Effector memory CD4-positive, alpha-beta T cell (primary cell): ENCODE data around the gene P2RX1.

Experiments
- DNase-seq, 3 donors: peaks; one replicate each; pipeline ENCODE4 v3.0.0-alpha.2; 2020
- H3K27ac ChIP-seq: 2 replicates; pipeline ENCODE4 v1.7.0; 2013; ENCODE audit warnings: mild to moderate bottlenecking, low read length, moderate library complexity; ENCODE audit not compliant: insufficient read depth, poor library complexity, severe bottlenecking
- H3K27me3 ChIP-seq: replicated peaks from 2 replicates; pipeline ENCODE4 v1.7.0; 2013; ENCODE audit warnings: mild to moderate bottlenecking, low read length; ENCODE audit not compliant: insufficient read depth, control insufficient read depth, poor library complexity, severe bottlenecking
- H3K36me3 ChIP-seq: 2 replicates; pipeline ENCODE4 v1.7.0; 2013; ENCODE audit warnings: mild to moderate bottlenecking, low read length, moderate library complexity; ENCODE audit not compliant: control insufficient read depth, insufficient read depth
- H3K4me1 ChIP-seq: 2 replicates; pipeline ENCODE4 v1.7.0; 2013; ENCODE audit warnings: low read length, mild to moderate bottlenecking; ENCODE audit not compliant: control insufficient read depth, insufficient read depth, poor library complexity, severe bottlenecking
- H3K4me3 ChIP-seq: 2 replicates; pipeline ENCODE4 v1.7.0; 2013; ENCODE audit warnings: low read length, low read depth, mild to moderate bottlenecking; ENCODE audit not compliant: insufficient read depth, poor library complexity, severe bottlenecking
- H3K9me3 ChIP-seq: 2 replicates; pipeline ENCODE4 v1.7.0; 2013; ENCODE audit warnings: mild to moderate bottlenecking, low read length, moderate library complexity; ENCODE audit not compliant: control insufficient read depth
- total RNA-seq, 3 donors: gene quantifications; one replicate each; lab custom pipeline; 2026; lab: John Stamatoyannopoulos, UW

Gene P2RX1
- total RNA-seq = 0 to 2.5 (median 0.17) reads per million in 3 donors

DNA sequence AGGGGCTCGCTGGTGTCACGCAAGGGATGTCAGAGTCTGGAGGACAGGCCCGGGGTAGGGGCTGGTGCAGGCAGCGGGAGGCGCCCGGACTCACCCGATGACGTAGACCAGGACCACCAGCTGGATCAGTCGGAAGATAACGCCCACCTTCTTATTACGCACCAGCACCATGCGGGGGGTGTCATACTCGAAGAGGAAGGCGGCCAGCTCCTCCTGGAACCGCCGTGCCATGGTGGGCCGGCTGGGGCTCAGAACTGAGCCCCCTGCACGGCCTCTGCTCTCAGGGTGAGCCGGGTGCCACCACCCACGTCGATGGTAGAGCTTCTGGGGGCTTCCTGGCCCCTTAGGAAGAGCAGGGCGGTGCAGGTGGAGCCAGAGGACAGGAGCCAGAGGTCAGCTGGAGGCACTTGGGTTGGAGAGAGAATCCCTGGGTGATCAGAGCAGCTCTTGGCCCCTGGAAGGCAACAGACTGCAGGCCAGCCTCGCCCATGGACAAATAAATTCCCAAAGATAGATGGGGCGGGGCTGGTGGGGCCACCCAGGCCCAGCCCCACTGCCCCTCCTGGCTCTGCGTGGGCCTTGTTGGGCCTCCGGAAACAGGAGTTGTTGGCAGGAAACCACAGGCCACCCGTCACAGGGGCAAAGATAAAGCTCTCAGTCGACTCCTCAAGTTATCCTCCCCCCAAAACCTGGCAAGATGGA is at the start of gene P2RX1:
TSS of gene P2RX1 (minus strand) at position 471 of the 702 bp plus-strand sequence. CDS start at position 231, 240 bp downstream.
- Histone ChIP-seq H3K27me3 (no peaks in the 10 kb centered on the region), H3K4me3 (no peak within 1 kb of the TSS), H3K36me3 (no peaks in the 10 kb centered on the region), H3K9me3 (no peaks in the 10 kb centered on the region), H3K4me1 (peaks cover 28% of the 10 kb centered on the region), H3K27ac (no peak within 1 kb of the TSS)
- peak in 1 of 3 donors; percentile 24 for DNase-seq

DNA sequence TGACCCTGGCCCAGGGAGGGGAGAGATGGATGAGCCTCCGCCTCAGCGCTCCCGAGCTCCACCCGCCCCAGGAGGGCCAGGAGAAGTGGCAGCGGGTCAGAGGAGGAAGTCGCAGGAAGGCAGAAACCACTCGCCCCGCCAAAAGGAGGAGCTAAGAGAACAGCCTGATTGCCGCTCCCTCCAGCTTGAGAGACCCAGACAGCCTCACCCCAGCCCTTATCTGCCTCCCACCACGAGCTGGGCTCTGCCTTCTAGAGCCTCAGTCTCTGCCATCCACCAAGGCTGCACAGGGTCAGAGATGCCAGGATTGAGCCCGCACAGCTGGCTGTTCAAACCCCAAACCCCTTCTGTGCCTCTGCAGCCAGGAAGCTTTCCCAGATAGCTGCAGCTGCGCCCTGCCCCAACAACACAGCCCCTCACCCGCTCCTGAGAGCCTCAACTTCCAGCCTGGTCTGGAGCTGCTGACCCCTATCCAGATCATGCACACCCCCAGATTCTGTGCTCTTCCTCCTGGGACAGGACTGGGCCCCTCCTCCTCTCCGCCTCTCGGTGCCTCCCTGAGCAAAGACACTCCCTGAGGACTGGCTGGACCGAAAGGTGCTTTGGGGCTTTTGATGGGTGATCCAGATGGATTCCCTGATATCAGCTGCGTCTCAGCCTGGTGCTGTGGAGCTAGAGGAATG is 49.0 kb upstream of the P2RX1 start:
- Histone ChIP-seq H3K4me1 (peaks cover 34% of the 10 kb centered on the region), H3K27ac (peak overlapping the region; percentile 72), H3K4me3 (peak overlapping the region; percentile 77), H3K27me3 (no peaks in the 10 kb centered on the region), H3K9me3 (no peaks in the 10 kb centered on the region), H3K36me3 (no peaks in the 10 kb centered on the region)
- DNase-seq = peak; percentile 47 to 58 (median 54)

DNA sequence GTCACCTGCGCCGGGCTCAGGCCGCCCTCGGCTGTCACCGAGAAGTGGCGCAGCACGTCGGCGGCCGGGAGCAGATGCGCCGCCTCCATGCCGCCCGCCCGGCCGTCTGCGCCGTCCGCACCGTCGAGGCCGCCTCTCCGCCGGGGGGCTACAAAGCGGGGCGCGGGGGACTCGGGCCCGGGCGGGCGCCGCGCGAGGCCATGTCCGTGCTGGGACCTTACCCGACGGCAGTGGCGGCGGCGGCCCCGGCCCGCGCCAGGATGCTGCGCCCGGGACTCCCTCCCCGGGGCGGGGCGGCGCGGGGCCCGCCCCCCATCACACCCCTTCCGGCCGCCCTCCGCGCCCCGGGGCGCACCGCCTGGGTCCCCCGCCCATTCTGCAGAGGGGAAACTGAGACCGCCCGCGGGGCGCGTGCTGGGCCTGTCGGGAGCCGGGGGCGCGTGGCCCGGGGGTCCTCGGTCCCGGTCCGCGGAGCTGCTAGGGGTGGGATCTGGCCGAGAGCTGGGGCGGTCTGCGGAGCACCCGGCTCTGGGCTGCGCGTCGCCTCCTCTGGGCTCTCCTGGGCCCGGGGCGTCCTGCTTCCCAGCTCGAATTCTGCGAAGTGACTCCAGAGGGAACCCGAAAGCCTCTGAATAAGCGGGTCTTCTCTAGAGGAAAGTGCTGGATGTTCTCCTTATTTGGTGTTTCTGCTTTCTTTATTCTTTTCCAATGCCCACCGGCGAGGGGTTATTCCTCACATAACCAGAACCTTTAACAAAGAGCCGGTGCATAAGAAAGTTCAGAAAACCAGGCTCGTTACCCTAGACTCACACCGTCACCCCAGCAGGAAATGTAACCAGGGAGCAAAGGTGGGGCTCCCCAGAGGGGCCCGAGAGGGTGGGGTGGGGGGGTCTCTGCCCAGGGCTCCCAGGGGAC is 48.2 kb upstream of the P2RX1 start, which contains the start of gene ATP2A3:
TSS of gene ATP2A3 (minus strand) at position 235 of the 915 bp plus-strand sequence. CDS start at position 89, 146 bp downstream.
- Histone ChIP-seq H3K4me3 (peak within 1 kb of the TSS; percentile 88), H3K27me3 (no peaks in the 10 kb centered on the region), H3K36me3 (peaks cover 4% of the 10 kb centered on the region), H3K27ac (peak within 1 kb of the TSS; percentile 72), H3K4me1 (peaks cover 41% of the 10 kb centered on the region), H3K9me3 (no peaks in the 10 kb centered on the region)
- DNase-seq = peak; percentile 31 to 59 (median 55)

DNA sequence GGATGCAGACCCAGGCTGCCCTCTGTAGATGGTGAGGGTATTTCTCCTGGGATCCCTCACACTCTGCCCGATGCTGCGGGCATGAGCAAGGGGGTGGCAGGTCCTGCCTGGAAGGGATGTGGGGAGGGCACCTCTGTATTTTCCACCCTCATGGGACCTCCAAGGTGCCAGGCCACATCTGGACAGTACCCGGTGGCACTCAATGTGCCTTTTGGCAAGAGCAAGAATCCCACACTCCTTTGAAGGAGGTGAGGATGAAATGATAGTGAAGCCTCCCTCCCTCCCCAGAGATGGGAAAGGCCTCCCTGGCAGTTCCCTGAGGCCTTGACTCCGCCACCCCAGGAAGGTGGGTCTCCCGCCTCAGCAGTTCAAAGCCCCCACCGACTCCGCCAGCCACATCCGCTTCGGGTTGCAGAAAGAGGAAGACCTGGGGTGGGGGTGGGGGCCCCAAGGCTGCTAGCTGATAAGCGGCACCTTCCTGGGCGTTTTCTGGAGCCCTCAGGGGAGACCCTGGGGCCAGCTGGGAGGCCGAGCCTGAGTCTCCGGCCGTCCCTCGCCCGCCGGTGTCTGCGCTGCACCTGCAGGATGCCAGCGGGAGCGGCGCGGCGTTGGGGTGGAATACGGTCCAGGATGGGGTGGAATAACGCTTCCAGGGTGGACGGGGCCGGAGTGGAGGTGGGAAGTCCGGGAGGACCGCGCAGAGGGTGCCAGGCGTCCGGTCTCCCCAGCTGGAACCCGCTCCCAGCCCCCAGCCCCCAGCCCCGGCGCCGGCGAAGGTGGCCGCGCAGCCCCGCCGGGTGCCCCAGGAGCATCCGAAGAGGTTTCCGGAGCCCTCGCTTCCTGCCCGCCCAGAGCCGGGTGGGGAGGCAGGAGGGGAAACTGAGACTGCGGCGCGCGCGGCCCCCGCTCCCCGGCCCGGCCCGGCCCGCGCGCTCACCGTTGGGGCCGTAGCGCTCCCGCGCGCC is 47.3 kb upstream of the P2RX1 start:
- Histone ChIP-seq H3K9me3 (no peaks in the 10 kb centered on the region), H3K27me3 (no peaks in the 10 kb centered on the region), H3K36me3 (peaks cover 4% of the 10 kb centered on the region), H3K4me1 (peaks cover 47% of the 10 kb centered on the region), H3K4me3 (peak overlapping the region; percentile 88), H3K27ac (peak overlapping the region; percentile 72)
- peak; percentile 52 to 65 (median 59) for DNase-seq

DNA sequence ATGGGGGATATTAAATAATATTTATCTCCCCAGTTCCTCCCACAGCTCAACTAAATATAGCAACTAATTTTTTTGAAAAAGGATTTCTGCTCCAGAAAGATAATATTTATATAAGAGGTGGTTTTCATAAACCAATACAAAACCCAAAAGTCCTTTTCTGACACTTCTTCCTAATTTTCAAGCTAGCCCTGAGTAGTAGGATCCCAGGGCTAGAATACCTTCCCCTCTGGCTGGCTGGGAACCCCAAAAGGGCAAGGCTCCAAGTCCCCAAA is 46.6 kb upstream of the P2RX1 start:
- no peaks in the 10 kb centered on the region for H3K9me3 ChIP-seq
- no peak for DNase-seq
- H3K36me3 ChIP-seq = peaks cover 9% of the 10 kb centered on the region
- H3K27ac ChIP-seq = peak overlapping the region; percentile 72
- peaks cover 47% of the 10 kb centered on the region for H3K4me1 ChIP-seq
- no peaks in the 10 kb centered on the region for H3K27me3 ChIP-seq
- H3K4me3 ChIP-seq = peak overlapping the region; percentile 88

DNA sequence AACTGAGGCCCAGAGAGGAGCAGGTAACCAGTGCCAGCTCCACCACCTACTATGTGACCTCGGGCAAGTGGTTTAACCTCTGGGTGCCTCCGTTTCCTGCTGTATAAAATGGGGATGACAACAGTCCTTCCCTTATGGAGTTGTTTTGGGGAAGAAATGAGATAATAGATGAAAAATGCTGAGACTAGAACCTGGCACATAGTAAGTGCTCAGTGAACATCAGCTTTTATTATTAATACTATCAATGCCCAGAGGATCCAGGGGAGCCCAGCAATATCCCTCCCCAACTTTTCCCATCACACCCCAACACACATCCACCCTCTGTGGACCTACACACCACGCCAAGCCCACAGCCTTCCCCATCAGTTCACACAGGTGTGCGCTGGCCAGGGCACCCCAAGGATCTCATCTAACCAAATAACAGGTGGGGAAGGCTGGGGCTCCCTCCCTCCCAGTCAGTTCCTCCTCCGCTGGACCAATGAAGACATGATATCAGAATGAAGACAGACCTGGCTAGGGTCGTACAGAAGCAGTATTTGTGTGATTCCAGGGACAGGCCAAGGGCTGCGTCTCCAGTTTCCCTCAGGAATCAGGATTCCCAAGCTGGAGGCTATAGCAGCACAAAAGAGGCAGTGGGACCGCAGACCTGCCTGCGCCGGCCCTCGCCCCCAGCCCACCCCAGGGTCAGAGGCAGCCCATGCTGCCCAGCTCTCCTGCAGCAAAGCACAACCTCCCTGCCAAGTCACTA is 46.1 kb upstream of the P2RX1 start:
- peak overlapping the region; percentile 88 for H3K4me3 ChIP-seq
- H3K4me1 ChIP-seq = peaks cover 47% of the 10 kb centered on the region
- peak overlapping the region; percentile 43 for H3K27ac ChIP-seq

DNA sequence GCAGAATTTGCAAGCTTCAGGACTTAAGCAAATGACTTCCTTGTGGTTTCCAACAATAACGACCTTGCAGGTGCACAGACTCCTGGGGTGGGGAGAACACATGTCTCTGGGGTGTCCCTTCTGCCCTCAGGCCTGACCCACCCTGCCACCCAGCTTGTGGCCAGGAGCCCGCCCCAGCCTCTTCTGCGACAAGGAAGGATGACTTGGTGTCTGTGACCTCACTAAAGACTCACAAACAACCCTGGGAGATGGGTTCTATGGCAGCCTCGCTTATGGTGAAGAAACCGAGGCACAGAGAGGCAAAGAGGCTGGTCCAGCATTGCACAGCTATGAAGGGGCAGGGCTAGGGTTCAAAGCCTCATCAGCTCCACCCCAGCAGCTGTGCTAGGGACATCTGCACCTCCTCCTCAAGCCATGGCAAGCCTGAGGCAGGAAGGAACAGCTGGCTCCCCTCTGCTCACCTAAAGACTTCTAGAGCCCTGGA is 45.3 kb upstream of the P2RX1 start:
- H3K36me3 ChIP-seq = peaks cover 20% of the 10 kb centered on the region
- peak overlapping the region; percentile 43 for H3K27ac ChIP-seq
- H3K4me1 ChIP-seq = peaks cover 47% of the 10 kb centered on the region
- H3K4me3 ChIP-seq = peak overlapping the region; percentile 88
- DNase-seq = peak in 1 of 3 donors; percentile 21
- no peaks in the 10 kb centered on the region for H3K9me3 ChIP-seq
- H3K27me3 ChIP-seq = no peaks in the 10 kb centered on the region

More for the DNA sequence above, 46.1 kb upstream of the P2RX1 start:
- no peak for DNase-seq
- Histone ChIP-seq H3K36me3 (peaks cover 13% of the 10 kb centered on the region), H3K9me3 (no peaks in the 10 kb centered on the region), H3K27me3 (no peaks in the 10 kb centered on the region)

DNA sequence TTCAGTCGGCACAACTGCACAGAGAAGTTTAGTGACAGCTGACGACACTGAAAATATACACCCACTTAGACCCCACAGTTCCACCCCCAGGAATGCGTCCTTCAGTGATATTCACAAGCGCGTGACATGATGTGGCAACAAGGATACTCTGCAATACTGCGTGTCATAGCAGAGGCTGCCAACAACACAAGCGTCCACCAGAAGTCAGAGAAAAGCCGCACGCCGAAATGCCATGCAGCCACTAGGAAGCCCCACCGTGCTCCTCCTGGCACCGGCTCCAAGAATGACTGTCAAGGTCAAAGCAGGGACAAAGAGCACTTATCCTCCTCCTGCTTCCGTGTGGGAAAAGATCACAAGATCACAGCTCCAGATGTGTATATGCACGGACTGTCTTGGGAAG is 44.5 kb upstream of the P2RX1 start:
- peaks cover 47% of the 10 kb centered on the region for H3K4me1 ChIP-seq
- no peak overlapping the region for H3K4me3 ChIP-seq
- DNase-seq = no peak
- H3K36me3 ChIP-seq = peaks cover 24% of the 10 kb centered on the region
- no peaks in the 10 kb centered on the region for H3K27me3 ChIP-seq
- no peaks in the 10 kb centered on the region for H3K9me3 ChIP-seq
- H3K27ac ChIP-seq = peak overlapping the region; percentile 7
